K562 (cell line): ENCODE results near the gene PUM1. TPM values are rescaled to one million over a fixed set of nuclear protein-coding genes. Genes with fewer than 3 reads are reported as not detected.

ENCODE experiments used
- CBFB ChIP-seq: sonication (generic); formaldehyde crosslinking; IDR thresholded peaks from 2 replicates; pipeline ENCODE4 v1.4.0; 2020; ENCODE audit warnings: mild to moderate bottlenecking, missing genetic modification reagents
- DACH1 ChIP-seq: fragments of 450-650 bp; IDR thresholded peaks from 2 replicates; pipeline ENCODE4 v1.6.1; 2018; ENCODE audit not compliant: partially characterized antibody
- FOXK1 ChIP-seq: sonication (generic); formaldehyde crosslinking; IDR thresholded peaks from 2 replicates; pipeline ENCODE4 v1.8.0; 2022; ENCODE audit warnings: missing genetic modification reagents, mild to moderate bottlenecking, borderline replicate concordance
- GABPA ChIP-seq: fragments of 200-800 bp; sonication (Bioruptor generic); conservative IDR thresholded peaks from 2 replicates; pipeline ENCODE4 v1.6.1; 2016; ENCODE audit warnings: low read depth, missing genetic modification characterization, missing compliant biosample characterization
- HDAC2 ChIP-seq: fragments of 450-650 bp; IDR thresholded peaks from 2 replicates; pipeline ENCODE4 v1.6.1; 2016; ENCODE audit warnings: mild to moderate bottlenecking
- HDAC3 ChIP-seq: fragments of 450-650 bp; IDR thresholded peaks from 2 replicates; pipeline ENCODE4 v1.6.1; 2018; ENCODE audit warnings: borderline replicate concordance, mild to moderate bottlenecking, moderate library complexity; ENCODE audit not compliant: partially characterized antibody
- MED1 ChIP-seq: sonication (generic); formaldehyde crosslinking; IDR thresholded peaks from 2 replicates; pipeline ENCODE4 v1.8.1; 2023; ENCODE audit warnings: missing genetic modification reagents, borderline replicate concordance
- MEF2D ChIP-seq: conservative IDR thresholded peaks from 2 replicates; pipeline ENCODE4 v1.6.1; 2016; ENCODE audit warnings: low read depth, missing genetic modification characterization, missing compliant biosample characterization
- NCOA2 ChIP-seq, 2 experiments: fragments of 450-650 bp; IDR thresholded peaks; 2 replicates each; pipeline ENCODE4 v1.6.1; 2018; ENCODE audit warnings: mild to moderate bottlenecking in 2 of 2, moderate library complexity in 1 of 2; ENCODE audit not compliant: partially characterized antibody in 2 of 2
- PML ChIP-seq: IDR thresholded peaks from 2 replicates; pipeline ENCODE4 v1.6.1; 2012; ENCODE audit warnings: low read length, inconsistent platforms
- SAFB2 ChIP-seq: fragments of 200-400 bp; formaldehyde crosslinking; IDR thresholded peaks from 2 replicates; pipeline ENCODE4 v1.6.1; 2018; ENCODE audit warnings: borderline replicate concordance, low read length, low read depth, moderate library complexity; ENCODE audit not compliant: severe bottlenecking
- SMAD3 ChIP-seq: fragments of 450-650 bp; formaldehyde crosslinking; conservative IDR thresholded peaks from 2 replicates; pipeline ENCODE4 v1.4.0; 2020; ENCODE audit warnings: mild to moderate bottlenecking
- SMARCA4 ChIP-seq: fragments of 450-650 bp; IDR thresholded peaks from 2 replicates; pipeline ENCODE4 v1.6.1; 2016
- TGIF2 ChIP-seq: sonication (generic); formaldehyde crosslinking; IDR thresholded peaks from 2 replicates; pipeline ENCODE4 v1.8.1; 2022; ENCODE audit warnings: mild to moderate bottlenecking, missing genetic modification reagents, moderate library complexity
- TOE1 ChIP-seq, 2 experiments: fragments of 450-650 bp in 1 of 2; sonication (generic) in 1 of 2; formaldehyde crosslinking in 1 of 2; IDR thresholded peaks; 2 replicates each; pipeline versions ENCODE4 v1.7.1 to v1.8.0; 2016 to 2022; ENCODE audit warnings: borderline replicate concordance in 2 of 2, mild to moderate bottlenecking in 2 of 2, antibody characterized with exemption in 1 of 2, inconsistent platforms in 1 of 2, low read depth in 1 of 2, missing genetic modification reagents in 1 of 2, moderate library complexity in 1 of 2
- ZC3H8 ChIP-seq: fragments of 450-650 bp; IDR thresholded peaks from 2 replicates; pipeline ENCODE4 v1.6.1; 2017
- ZSCAN32 ChIP-seq: fragments of 450-650 bp; formaldehyde crosslinking; IDR thresholded peaks from 2 replicates; pipeline ENCODE4 v1.4.0; 2020; ENCODE audit warnings: mild to moderate bottlenecking, moderate library complexity
- polyA plus RNA-seq, 8 experiments: library from polyadenylated mRNA; depleted of rRNA in 4 of 8; stranded (reverse) in 5 of 8; unstranded in 3 of 8; fragments of >200 nt; fragmentation: Nextera tagmentation in 2 of 8; fragmentation: Illumina TruSeq in 1 of 8; extraction: Ambion mirVana in 2 of 8; extraction: Trizol in 1 of 8; gene quantifications; 2 replicates each; pipeline versions ENCODE4 v1.2.1 to v1.2.3, GENCODE V29; 2011 to 2014; ENCODE audit warnings: inconsistent platforms in 1 of 8, missing spikeins in 1 of 8
- total RNA-seq, 7 experiments: library from RNA; depleted of rRNA in 6 of 7; stranded (reverse); fragments of >200 nt in 6 of 7; fragmentation: Illumina TruSeq in 2 of 7; extraction: Trizol in 2 of 7; gene quantifications; 2 replicates each; pipeline versions ENCODE4 v1.2.1 to v1.2.3, GENCODE V29; 2011 to 2021; ENCODE audit warnings: low replicate concordance in 1 of 7
- TF ChIP-seq, protein P1 (sequence below), 2 experiments: fragments of 450-650 bp; IDR thresholded peaks; 2 replicates each; pipeline ENCODE4 v1.6.1; 2018; ENCODE audit warnings: mild to moderate bottlenecking in 2 of 2, low read depth in 1 of 2; ENCODE audit not compliant: partially characterized antibody in 2 of 2
- TF ChIP-seq, protein P2 (sequence below): fragments of 450-650 bp; IDR thresholded peaks from 2 replicates; pipeline ENCODE4 v1.6.1; 2016; ENCODE audit warnings: antibody characterized with exemption
- TF ChIP-seq, protein P3 (sequence below): IDR thresholded peaks from 2 replicates; pipeline ENCODE4 v1.6.1; 2011; ENCODE audit warnings: borderline replicate concordance, low read depth, mild to moderate bottlenecking, moderate library complexity, low read length; ENCODE audit not compliant: insufficient read depth, poor library complexity, severe bottlenecking

The PUM1 gene
- total and polyA plus RNA-seq, 9 of the 15 experiments (the other 6 are each of a cell fraction or from before 2014, with no cell fraction given): 37.7 to 104 (median 55.7) TPM

DNA sequence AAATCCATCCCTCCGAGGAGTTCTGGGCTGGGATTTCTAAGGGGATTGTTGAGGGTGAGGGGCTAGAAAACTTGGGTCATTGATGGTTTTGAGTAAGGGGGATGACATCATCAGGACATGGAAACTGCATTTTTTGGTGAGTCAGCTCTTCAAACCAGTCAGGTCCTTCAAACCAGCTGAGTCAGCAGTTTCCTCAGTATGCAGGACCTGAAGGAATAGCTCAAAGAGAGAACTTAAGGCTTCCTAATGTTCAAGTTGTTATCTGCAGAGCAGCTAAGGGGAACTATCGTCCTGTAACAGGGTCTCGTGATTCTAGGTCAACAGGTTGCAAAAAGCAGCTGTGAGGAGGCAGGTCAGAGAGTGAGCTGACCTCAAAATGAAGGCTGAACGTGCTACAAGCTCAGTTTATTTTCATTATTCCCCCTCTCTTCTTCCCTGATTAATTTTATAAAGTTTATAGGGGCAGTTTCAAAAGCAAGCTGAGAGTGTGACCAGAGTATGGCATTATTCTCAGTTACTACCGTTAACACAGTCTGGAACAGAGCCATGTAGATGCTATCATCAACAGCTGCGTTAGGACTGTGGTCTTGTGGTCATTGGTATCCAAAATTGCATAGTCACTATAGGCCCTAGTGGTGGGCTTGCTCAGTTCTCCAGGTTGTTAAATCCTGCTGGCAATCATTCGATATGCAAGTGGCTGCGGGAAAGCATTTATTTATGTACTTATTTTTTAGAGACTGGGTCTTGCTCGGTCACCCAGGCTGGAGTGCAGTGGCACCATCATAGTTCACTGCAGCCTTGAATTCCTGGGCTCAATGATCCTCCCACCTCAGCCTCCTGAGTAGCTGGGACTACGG is 146.3 kb downstream of the PUM1 start (continued):
- TF ChIP-seq HDAC2 (peak; percentile 92), MEF2D (tag) (no peak; the same call in 1 of the 2 replicates), DACH1 (peak; percentile 84), ZSCAN32 (no peak), CBFB (no peak), TOE1 (IDR thresholded peaks at IDR 0.05; ENCODE audit: borderline replicate concordance) (peak; percentile 91), TOE1 (CRISPR knock-in tag; IDR thresholded peaks at IDR 0.05; ENCODE audit: borderline replicate concordance, low read depth) (no peak), MED1 (CRISPR knock-in tag) (no peak), TGIF2 (CRISPR knock-in tag) (no peak), FOXK1 (CRISPR knock-in tag) (peak; percentile 64; the same call in 1 of the 2 replicates), NCOA2 (IDR thresholded peaks at IDR 0.05; ENCODE audit: partially characterized antibody in 2 of 2) (peak in 1 of 2 experiments; percentile 44), SMAD3 (CRISPR knock-in tag) (no peak), ZC3H8 (no peak), PML (peak; percentile 64), HDAC3 (peak; percentile 82), SAFB2 (no peak), SMARCA4 (peak; percentile 94), GABPA (tag) (peak; percentile 51; the same call in 1 of the 2 replicates)
- TF ChIP-seq, protein P1, sequence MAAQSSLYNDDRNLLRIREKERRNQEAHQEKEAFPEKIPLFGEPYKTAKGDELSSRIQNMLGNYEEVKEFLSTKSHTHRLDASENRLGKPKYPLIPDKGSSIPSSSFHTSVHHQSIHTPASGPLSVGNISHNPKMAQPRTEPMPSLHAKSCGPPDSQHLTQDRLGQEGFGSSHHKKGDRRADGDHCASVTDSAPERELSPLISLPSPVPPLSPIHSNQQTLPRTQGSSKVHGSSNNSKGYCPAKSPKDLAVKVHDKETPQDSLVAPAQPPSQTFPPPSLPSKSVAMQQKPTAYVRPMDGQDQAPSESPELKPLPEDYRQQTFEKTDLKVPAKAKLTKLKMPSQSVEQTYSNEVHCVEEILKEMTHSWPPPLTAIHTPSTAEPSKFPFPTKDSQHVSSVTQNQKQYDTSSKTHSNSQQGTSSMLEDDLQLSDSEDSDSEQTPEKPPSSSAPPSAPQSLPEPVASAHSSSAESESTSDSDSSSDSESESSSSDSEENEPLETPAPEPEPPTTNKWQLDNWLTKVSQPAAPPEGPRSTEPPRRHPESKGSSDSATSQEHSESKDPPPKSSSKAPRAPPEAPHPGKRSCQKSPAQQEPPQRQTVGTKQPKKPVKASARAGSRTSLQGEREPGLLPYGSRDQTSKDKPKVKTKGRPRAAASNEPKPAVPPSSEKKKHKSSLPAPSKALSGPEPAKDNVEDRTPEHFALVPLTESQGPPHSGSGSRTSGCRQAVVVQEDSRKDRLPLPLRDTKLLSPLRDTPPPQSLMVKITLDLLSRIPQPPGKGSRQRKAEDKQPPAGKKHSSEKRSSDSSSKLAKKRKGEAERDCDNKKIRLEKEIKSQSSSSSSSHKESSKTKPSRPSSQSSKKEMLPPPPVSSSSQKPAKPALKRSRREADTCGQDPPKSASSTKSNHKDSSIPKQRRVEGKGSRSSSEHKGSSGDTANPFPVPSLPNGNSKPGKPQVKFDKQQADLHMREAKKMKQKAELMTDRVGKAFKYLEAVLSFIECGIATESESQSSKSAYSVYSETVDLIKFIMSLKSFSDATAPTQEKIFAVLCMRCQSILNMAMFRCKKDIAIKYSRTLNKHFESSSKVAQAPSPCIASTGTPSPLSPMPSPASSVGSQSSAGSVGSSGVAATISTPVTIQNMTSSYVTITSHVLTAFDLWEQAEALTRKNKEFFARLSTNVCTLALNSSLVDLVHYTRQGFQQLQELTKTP (IDR thresholded peaks at IDR 0.05; ENCODE audit: low read depth in 1 of 2, partially characterized antibody in 2 of 2): peak; percentile 82 to 91
- TF ChIP-seq, protein P2, sequence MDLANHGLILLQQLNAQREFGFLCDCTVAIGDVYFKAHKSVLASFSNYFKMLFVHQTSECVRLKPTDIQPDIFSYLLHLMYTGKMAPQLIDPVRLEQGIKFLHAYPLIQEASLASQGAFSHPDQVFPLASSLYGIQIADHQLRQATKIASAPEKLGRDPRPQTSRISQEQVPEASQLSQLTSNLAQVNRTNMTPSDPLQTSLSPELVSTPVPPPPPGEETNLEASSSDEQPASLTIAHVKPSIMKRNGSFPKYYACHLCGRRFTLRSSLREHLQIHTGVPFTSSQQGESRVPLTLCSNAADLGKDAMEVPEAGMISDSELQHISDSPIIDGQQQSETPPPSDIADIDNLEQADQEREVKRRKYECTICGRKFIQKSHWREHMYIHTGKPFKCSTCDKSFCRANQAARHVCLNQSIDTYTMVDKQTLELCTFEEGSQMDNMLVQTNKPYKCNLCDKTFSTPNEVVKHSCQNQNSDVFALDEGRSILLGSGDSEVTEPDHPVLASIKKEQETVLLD: peak; percentile 55; the same call in 1 of the 2 replicates
- TF ChIP-seq, protein P3, sequence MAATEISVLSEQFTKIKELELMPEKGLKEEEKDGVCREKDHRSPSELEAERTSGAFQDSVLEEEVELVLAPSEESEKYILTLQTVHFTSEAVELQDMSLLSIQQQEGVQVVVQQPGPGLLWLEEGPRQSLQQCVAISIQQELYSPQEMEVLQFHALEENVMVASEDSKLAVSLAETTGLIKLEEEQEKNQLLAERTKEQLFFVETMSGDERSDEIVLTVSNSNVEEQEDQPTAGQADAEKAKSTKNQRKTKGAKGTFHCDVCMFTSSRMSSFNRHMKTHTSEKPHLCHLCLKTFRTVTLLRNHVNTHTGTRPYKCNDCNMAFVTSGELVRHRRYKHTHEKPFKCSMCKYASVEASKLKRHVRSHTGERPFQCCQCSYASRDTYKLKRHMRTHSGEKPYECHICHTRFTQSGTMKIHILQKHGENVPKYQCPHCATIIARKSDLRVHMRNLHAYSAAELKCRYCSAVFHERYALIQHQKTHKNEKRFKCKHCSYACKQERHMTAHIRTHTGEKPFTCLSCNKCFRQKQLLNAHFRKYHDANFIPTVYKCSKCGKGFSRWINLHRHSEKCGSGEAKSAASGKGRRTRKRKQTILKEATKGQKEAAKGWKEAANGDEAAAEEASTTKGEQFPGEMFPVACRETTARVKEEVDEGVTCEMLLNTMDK: no peak
